AG10803 (cell line): ENCODE data around the gene CGB5.
A peak's percentile ranks its signal among the peaks of the same experiment; 100 is the strongest.
"Not testable (repeated sequence)": the region's sequence is repeated elsewhere in the genome, so short reads cannot be mapped to it uniquely, and the experiment has no call there.

ENCODE experiments used
- DNase-seq: peaks from one replicate; pipeline ENCODE4 v3.0.0; 2010; ENCODE audit warnings: low read depth
- H3K4me3 ChIP-seq: 2 replicates; pipeline ENCODE4 v1.5.1; 2011; ENCODE audit warnings: mild to moderate bottlenecking, low read length, control low read depth
- TF ChIP-seq, protein P1 (sequence below): conservative IDR thresholded peaks from 2 replicates; pipeline ENCODE4 v1.5.1; 2011; ENCODE audit warnings: mild to moderate bottlenecking, low read length, control low read depth, inconsistent platforms

The CGB5 gene

DNA sequence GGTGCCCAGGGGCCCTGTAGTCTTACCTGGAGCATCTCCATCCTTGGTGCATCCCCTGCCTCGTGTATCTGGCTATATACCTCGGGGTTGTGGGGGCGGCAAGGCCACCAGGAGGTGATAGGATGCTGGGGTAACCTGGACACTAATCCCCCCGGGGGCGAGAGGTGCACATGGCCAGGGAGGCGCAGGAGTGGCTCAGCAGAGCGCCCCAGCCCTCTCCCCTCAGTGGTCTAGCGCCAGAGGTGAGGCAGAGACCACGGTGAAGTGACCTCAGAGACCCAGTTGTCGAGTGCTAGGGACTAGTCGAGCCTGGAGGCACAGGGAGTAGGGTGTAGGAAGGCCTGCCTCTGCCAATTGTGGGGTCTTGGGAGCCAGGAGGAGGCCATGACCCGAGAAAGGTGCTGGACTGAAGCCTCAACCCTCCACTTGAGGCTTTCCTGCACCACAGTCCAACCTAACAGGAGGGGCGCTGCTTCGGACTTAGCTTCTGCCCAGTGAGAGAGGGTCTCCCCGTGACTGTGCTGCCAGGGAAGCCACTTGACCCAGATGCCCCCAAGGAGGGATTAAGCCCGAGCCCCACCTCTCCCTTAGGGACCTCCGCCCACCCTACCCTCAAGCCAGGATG, 26.5 kb upstream of the CGB5 start, which contains the start of gene LHB:
Gene LHB, minus strand, starts transcription at position 51 of the 625 bp plus-strand sequence. Its CDS starts 10 bp downstream, at position 41.
- DNase-seq, result no peak
- H3K4me3 ChIP-seq, result peak within 1 kb of the TSS; percentile 47

DNA sequence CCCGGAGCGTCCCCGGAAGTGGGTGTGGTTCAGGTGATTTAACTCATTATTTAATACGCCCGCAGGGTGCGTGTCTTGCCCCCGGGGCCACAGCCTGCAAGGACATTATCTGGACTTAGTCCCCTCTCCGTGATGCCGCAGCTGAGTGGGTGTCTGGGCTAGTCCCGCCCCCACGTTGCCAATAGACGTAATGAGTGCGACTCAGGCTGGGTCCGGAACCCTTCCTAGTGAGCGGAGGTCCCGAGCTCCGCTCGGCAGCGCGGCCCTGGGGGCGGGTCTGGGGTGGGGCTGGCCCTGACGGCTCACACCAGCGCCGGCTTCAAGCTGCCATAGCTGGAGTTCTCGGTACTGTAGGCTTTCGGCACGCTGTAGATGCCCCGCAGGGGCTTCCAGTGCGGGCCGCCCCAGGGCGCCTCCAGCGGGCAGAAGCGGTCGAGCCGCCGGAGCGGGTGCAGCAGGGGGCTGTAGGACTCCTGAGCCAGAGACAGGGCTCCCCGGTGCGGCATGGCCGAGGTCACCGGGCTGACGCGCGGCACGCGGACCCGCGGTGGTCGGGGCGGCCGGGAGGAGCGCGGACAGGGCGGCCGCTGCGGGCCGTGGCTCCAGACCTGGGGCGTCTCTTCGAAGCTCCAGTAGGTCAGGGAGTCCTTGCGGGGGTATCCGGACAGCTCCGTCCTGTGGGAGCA, 25.8 kb upstream of the CGB5 start:
- TF ChIP-seq, protein P1, sequence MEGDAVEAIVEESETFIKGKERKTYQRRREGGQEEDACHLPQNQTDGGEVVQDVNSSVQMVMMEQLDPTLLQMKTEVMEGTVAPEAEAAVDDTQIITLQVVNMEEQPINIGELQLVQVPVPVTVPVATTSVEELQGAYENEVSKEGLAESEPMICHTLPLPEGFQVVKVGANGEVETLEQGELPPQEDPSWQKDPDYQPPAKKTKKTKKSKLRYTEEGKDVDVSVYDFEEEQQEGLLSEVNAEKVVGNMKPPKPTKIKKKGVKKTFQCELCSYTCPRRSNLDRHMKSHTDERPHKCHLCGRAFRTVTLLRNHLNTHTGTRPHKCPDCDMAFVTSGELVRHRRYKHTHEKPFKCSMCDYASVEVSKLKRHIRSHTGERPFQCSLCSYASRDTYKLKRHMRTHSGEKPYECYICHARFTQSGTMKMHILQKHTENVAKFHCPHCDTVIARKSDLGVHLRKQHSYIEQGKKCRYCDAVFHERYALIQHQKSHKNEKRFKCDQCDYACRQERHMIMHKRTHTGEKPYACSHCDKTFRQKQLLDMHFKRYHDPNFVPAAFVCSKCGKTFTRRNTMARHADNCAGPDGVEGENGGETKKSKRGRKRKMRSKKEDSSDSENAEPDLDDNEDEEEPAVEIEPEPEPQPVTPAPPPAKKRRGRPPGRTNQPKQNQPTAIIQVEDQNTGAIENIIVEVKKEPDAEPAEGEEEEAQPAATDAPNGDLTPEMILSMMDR, result peak; percentile 55
- peak overlapping the region; percentile 47 for H3K4me3 ChIP-seq
- DNase-seq, result peak; percentile 50

More for the DNA sequence above, 26.5 kb upstream of the CGB5 start, which contains the start of gene LHB:
- TF ChIP-seq, protein P1, result no peak

DNA sequence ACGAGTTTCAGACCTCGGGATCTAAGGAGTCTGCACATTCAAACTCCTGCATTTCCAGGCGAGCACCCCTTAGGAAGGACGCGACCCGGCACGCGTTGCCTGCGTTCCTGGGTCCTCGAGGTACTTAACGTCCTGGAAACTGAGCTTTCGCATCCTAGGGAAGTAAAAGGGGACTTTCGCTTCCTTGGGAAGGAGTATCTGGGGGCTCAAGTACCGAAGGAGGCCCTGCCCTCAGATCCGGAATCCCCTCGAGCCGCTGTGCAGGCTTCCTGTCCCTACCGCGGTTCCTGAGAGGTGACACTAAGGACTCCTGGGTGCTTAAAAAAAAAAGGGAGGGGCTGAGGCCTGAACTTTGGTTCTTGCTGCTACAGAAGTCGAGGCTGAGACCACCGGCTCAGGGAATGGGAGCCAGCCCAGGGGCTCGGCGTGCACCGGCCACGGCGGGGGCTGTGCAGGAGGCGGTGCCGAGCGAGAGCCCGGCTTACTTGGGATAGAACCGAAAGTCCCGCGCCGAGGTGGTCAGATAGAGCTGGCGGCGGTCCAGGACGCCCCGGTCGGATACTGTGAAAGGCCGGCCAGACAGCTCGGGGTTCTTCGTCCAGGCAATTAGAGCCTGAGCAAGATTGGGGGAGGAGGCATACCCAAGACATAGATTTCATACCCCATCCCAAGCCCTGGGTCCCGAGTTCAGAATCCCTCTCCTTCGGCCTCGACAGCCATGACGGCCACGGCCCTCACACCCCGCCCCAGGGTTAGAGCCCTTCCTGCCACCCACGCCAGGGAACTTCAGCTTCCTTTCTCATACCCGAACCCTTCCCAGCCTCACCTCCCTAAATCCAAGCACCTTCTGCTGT, 25.0 kb upstream of the CGB5 start:
- H3K4me3 ChIP-seq, result peak overlapping the region; percentile 47
- not testable (repeated sequence) for DNase-seq

DNA sequence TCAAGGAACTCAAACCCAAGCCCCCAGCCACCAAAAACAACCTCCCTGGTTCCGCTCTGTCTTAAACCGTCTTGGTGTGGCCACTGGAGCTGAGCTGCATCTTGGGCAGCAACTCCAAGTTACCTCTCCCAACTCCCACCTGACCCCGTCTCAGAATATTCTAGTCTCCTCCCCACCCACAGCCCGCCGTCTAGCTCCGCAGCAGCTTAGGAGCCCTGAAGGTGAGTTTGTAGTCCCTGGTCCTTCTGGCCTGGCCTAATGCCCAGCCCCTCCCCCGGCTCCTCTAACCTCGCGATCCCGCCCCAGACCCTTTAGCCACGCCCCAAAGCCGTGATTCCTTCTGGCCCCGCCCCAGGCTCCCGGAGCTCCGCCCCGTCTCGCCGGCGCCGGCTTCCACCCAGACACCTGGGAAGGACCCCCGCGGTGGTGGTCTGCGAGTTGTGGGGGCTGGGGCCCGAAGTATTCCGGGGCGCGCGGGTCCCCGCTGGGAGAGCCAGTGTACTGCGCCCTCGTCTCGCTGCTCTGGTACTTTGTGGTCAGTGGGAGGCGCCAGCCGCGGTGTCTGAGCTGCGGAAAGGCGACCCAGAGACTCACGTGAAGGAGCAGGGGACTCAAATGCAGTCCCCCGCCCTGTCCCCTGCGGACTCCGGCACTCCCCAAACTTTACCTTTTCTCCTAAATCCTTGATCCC, 24.3 kb upstream of the CGB5 start:
- peak overlapping the region; percentile 47 for H3K4me3 ChIP-seq
- DNase-seq, result peak; percentile 18
- TF ChIP-seq, protein P1, result no peak

DNA sequence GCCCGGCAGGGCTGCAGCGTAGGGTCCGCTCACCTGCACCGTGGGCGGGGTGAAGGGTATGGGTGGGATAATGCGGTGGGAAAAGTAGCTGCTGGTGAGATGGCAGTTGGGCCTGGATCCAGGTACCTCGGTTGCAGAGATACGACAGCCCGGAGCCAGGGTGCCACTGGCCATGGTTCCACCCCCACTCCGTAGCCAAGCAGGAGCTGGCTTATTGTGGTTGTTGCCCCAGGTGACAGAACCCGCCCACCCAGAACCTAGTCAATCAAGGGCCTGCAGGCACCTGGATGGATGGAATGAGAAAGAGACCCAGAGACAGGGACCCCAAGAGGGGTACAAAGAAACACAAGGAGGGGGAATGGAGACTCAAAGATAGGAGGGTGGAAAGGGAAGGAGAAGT, 23.3 kb upstream of the CGB5 start:
- no peak for DNase-seq
- H3K4me3 ChIP-seq, result no peak overlapping the region
- TF ChIP-seq, protein P1, result no peak

DNA sequence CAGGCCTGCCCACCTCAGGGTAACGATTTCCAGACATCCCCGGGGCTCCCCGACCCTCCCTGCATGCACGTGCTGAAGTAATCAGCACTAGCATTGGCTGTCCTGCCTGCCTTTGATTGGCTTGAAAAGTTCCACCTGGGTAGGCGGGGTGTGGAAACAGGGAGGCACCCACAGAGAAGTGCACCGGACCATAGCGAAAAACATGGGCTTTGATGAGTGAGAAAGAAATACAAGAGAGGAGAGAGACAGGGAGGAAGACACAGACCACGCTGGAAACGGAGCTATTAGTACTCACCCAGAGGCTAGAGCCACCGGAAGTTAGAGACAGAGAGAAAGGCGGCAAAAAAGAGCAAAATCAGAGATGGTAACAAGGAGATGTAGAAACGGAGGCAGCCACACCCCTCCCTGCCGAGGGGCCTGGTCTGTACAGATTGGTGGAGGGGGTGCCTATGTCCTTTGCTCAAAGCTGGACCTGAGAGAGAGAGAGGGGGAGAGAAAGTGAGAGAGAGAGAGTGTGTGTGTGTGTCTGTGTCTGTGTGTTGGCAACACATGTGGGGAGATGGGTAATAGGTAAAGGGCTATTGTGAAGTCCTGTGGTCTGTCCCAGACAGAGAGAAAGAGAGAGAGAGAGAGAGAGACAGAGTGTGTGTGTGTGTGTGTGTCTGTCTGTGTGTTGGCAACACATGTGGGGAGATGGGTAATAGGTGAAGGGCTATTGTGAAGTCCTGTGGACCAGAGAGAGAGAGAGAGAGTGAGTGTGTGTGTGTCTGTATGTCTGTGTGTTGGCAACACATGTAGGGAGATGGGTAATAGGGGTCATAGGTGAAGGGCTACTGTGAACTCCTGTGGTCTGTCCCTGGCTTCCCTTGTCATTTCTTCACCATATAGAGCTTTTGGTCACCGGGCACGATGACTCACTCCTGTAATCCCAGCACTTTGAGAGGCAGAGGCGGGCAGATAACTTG, 22.4 kb upstream of the CGB5 start:
- TF ChIP-seq, protein P1, result no peak
- no peak overlapping the region for H3K4me3 ChIP-seq
- peak; percentile 39 for DNase-seq
